Endothelial cell of umbilical vein (primary cell): ENCODE measurements around the gene SELENOO. TPM values are rescaled to one million over a fixed set of nuclear protein-coding genes. Genes with fewer than 3 reads are reported as not detected.

ENCODE experiments used
- BruUV-seq: library from RNA; stranded (reverse); fragments of 400-500 nt; replicated peaks from 2 replicates; lab custom pipeline; 2021; lab: Mats Ljungman, UMichigan
- CTCF ChIA-PET: fragments of 300-600, 350-600 bp; sonication (Branson Sonifier 250); formaldehyde crosslinking; loops from one replicate; lab custom pipeline; 2021; ENCODE audit warnings: antibody characterized with exemption, inconsistent platforms; lab: Charles Lee
- POLR2A ChIA-PET: fragments of 300-600, 350-600 bp; sonication (Branson Sonifier 250); formaldehyde crosslinking; loops from one replicate; lab custom pipeline; 2021; ENCODE audit warnings: antibody characterized with exemption, inconsistent platforms; lab: Charles Lee
- DNase-seq: peaks from one replicate; pipeline ENCODE4 v3.0.0-alpha.2; 2011; ENCODE audit warnings: low read depth, low spot score
- FAIRE-seq: peaks from 2 replicates; lab custom pipeline; 2011; peaks lifted over from hg19 to GRCh38; lab: Jason Lieb, UNC
- H2AFZ ChIP-seq: 2 replicates; pipeline ENCODE4 v1.6.0; 2012; ENCODE audit warnings: low read depth, low read length, control low read depth, inconsistent platforms
- H3K27ac ChIP-seq: 2 replicates; pipeline ENCODE4 v1.5.1; 2011; ENCODE audit warnings: low read depth, mild to moderate bottlenecking, control low read depth, low read length, moderate library complexity; ENCODE audit not compliant: insufficient read depth
- H3K27me3 ChIP-seq, 2 experiments: 2 replicates each; pipeline versions ENCODE4 v1.6.0 to v1.6.1; 2011; ENCODE audit warnings: low read length in 2 of 2, mixed read lengths in 1 of 2; ENCODE audit not compliant: control insufficient read depth in 2 of 2, insufficient read depth in 2 of 2
- H3K36me3 ChIP-seq, 2 experiments: 2 replicates in 1 of 2; 3 replicates in 1 of 2; pipeline ENCODE4 v1.5.1; 2011; ENCODE audit warnings: low read length in 2 of 2, mild to moderate bottlenecking in 1 of 2, moderate library complexity in 1 of 2; ENCODE audit not compliant: control insufficient read depth in 2 of 2, insufficient read depth in 2 of 2; ENCODE audit errors: extremely low read depth in 1 of 2
- H3K4me1 ChIP-seq: 3 replicates; pipeline ENCODE4 v1.5.1; 2011; ENCODE audit warnings: mild to moderate bottlenecking, low read length; ENCODE audit not compliant: control insufficient read depth, insufficient read depth; ENCODE audit errors: extremely low read depth
- H3K4me2 ChIP-seq: 2 replicates; pipeline ENCODE4 v1.6.1; 2011; ENCODE audit warnings: low read length, control low read depth, mixed read lengths; ENCODE audit not compliant: insufficient read depth
- H3K4me3 ChIP-seq, 3 experiments: fragments of 200-600 bp in 1 of 3; sonication (generic), shearing (Covaris generic) in 1 of 3; replicated peaks in 1 of 3; 2 replicates each; pipeline ENCODE4 v1.5.1; 2011 to 2016; ENCODE audit warnings: control low read depth in 3 of 3, low read length in 3 of 3, mild to moderate bottlenecking in 2 of 3, inconsistent platforms in 1 of 3, low read depth in 1 of 3, moderate library complexity in 1 of 3; ENCODE audit not compliant: insufficient read depth in 1 of 3
- H3K79me2 ChIP-seq: 2 replicates; pipeline ENCODE4 v1.6.0; 2012; ENCODE audit warnings: low read length, inconsistent platforms; ENCODE audit not compliant: control insufficient read depth, insufficient read depth
- H3K9ac ChIP-seq: replicated peaks from 2 replicates; pipeline ENCODE3; 2011; ENCODE audit warnings: low read length, control low read depth; ENCODE audit not compliant: insufficient read depth; ENCODE audit errors: extremely low read depth
- H3K9me1 ChIP-seq: replicated peaks from 3 replicates; pipeline ENCODE4 v1.6.0; 2011; ENCODE audit warnings: mild to moderate bottlenecking, low read length; ENCODE audit not compliant: control insufficient read depth, insufficient read depth; ENCODE audit errors: extremely low read depth
- H3K9me3 ChIP-seq: replicated peaks from 2 replicates; pipeline ENCODE4 v1.5.1; 2012; ENCODE audit warnings: low read length, inconsistent platforms; ENCODE audit not compliant: control insufficient read depth, insufficient read depth
- H4K20me1 ChIP-seq: replicated peaks from 2 replicates; pipeline ENCODE3; 2011; ENCODE audit warnings: mild to moderate bottlenecking, low read length; ENCODE audit not compliant: control insufficient read depth, insufficient read depth; ENCODE audit errors: extremely low read depth
- EZH2 ChIP-seq: IDR thresholded peaks from 2 replicates; pipeline ENCODE4 v1.6.1; 2012; ENCODE audit warnings: borderline replicate concordance, low read depth, mild to moderate bottlenecking, moderate library complexity, low read length, inconsistent platforms; ENCODE audit not compliant: severe bottlenecking
- FOS ChIP-seq: IDR thresholded peaks from 2 replicates; pipeline ENCODE4 v1.6.1; 2011; ENCODE audit warnings: mild to moderate bottlenecking, low read length, moderate library complexity, borderline replicate concordance; ENCODE audit not compliant: insufficient read depth
- GATA2 ChIP-seq: IDR thresholded peaks from 2 replicates; pipeline ENCODE4 v1.7.0; 2011; ENCODE audit warnings: low read depth, mild to moderate bottlenecking, moderate library complexity, mixed read lengths, low read length; ENCODE audit not compliant: insufficient read length, insufficient read depth
- JUN ChIP-seq: IDR thresholded peaks from 2 replicates; pipeline ENCODE4 v1.6.1; 2011; ENCODE audit warnings: borderline replicate concordance, low read depth; ENCODE audit not compliant: insufficient read length, insufficient read depth
- MYC ChIP-seq: IDR thresholded peaks from one replicate; pipeline ENCODE4 v1.6.1; 2011; ENCODE audit warnings: mild to moderate bottlenecking, low read depth, low read length
- POLR2A ChIP-seq: IDR thresholded peaks from 2 replicates; pipeline ENCODE4 v1.6.1; 2012; ENCODE audit warnings: low read depth, mild to moderate bottlenecking, control low read depth, low read length
- POLR2AphosphoS5 ChIP-seq: IDR thresholded peaks from 2 replicates; pipeline ENCODE4 v1.6.1; 2012; ENCODE audit warnings: low read depth, mild to moderate bottlenecking, control low read depth, low read length, moderate library complexity; ENCODE audit not compliant: insufficient read depth
- dilution Hi-C: fragments of 300-500 bp; cut with MboI; formaldehyde crosslinking; loops from one replicate; pipeline ENCODE4 v1.15.0; 2019; ENCODE audit warnings: low sequenced_read_pairs; ENCODE audit not compliant: extremely low pct_ligation_motif_present
- intact Hi-C: fragments of 100-400 bp; cut with micrococcal nuclease; formaldehyde crosslinking; loops from one replicate; pipeline ENCODE4 v1.10.0; 2022
- polyA plus RNA-seq, 4 experiments: library from polyadenylated mRNA; depleted of rRNA in 3 of 4; stranded (reverse) in 3 of 4; unstranded in 1 of 4; fragments of >200 nt; gene quantifications; 2 replicates each; pipeline versions ENCODE4 v1.2.1 to v1.2.3, GENCODE V29; 2011 to 2012; ENCODE audit warnings: missing spikeins in 1 of 4
- total RNA-seq: library from RNA; stranded (reverse); gene quantifications from 2 replicates; pipeline ENCODE4 v1.2.3, GENCODE V29; 2021
- TF ChIP-seq, protein P1 (sequence below): IDR thresholded peaks from 2 replicates; pipeline ENCODE4 v1.6.1; 2011; ENCODE audit not compliant: insufficient read depth, insufficient read length
- TF ChIP-seq, protein P2 (sequence below), 2 donors: IDR thresholded peaks; 1 replicate in 1 of 2; 2 replicates in 1 of 2; pipeline ENCODE4 v1.5.1; 2011; ENCODE audit warnings: low read length in 2 of 2, mild to moderate bottlenecking in 2 of 2, moderate library complexity in 2 of 2, control low read depth in 1 of 2, inconsistent platforms in 1 of 2, low read depth in 1 of 2; ENCODE audit not compliant: insufficient read depth in 1 of 2; ENCODE audit errors: extremely low read depth in 1 of 2

SELENOO gene
- total and polyA plus RNA-seq, 2 donors (not counting 3 experiments of a cell fraction or from before 2014, with no cell fraction given) = 24.1 to 37.5 TPM

DNA sequence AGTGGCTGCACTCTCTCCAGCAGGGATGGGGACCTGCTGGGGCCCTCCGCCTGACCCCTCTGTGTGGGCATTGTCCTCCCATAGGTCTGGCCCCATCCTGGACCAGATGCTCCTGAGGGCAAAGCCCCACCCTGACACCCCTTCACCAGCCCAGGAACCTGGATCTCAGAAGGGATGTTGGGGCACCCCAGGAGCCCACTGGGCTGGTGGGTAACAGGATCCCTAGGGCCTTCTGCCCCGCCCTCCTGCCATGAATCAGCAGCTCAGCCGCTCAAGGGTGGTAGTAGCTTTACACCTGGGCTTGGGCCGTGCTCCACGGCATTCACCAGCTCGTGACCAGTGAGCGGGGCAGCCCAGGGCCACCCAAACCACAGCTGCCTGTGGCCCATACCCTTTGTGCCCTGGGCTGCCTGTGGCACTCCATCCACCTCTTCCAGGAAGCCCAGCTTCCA, 61.7 kb downstream of the SELENOO start:
- Histone ChIP-seq H3K9ac (no peak overlapping the region), H2AFZ (no peak overlapping the region), H3K27me3 (no peaks in the 10 kb centered on the region), H3K4me3 (no peak overlapping the region), H3K36me3 (peaks cover 0 to 9% of the 10 kb centered on the region in 2 experiments), H3K4me1 (peaks cover 11% of the 10 kb centered on the region), H3K79me2 (peaks cover 22% of the 10 kb centered on the region), H3K4me2 (no peak overlapping the region), H4K20me1 (no peaks in the 10 kb centered on the region), H3K27ac (no peak overlapping the region), H3K9me1 (no peaks in the 10 kb centered on the region), H3K9me3 (no peaks in the 10 kb centered on the region)
- intact Hi-C loops = no loop called here
- ChIA-PET POLR2A (no interaction called here), CTCF (interaction anchor here (0.9 to 4.9 kb wide), 5 partner anchors 11 to 263 kb away, joined by 3 to 41 read pairs (median 3); partner anchors contain the start of genes HDAC10 and SCO2)
- no peak for FAIRE-seq
- dilution Hi-C loops = no loop called here
- BruUV-seq = no TSS peak
- TF ChIP-seq, protein P1, sequence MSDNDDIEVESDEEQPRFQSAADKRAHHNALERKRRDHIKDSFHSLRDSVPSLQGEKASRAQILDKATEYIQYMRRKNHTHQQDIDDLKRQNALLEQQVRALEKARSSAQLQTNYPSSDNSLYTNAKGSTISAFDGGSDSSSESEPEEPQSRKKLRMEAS = no peak
- TF ChIP-seq, protein P2, sequence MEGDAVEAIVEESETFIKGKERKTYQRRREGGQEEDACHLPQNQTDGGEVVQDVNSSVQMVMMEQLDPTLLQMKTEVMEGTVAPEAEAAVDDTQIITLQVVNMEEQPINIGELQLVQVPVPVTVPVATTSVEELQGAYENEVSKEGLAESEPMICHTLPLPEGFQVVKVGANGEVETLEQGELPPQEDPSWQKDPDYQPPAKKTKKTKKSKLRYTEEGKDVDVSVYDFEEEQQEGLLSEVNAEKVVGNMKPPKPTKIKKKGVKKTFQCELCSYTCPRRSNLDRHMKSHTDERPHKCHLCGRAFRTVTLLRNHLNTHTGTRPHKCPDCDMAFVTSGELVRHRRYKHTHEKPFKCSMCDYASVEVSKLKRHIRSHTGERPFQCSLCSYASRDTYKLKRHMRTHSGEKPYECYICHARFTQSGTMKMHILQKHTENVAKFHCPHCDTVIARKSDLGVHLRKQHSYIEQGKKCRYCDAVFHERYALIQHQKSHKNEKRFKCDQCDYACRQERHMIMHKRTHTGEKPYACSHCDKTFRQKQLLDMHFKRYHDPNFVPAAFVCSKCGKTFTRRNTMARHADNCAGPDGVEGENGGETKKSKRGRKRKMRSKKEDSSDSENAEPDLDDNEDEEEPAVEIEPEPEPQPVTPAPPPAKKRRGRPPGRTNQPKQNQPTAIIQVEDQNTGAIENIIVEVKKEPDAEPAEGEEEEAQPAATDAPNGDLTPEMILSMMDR (IDR thresholded peaks at IDR 0.05; ENCODE audit: extremely low read depth in 1 of 2, insufficient read depth in 1 of 2, low read depth in 1 of 2, low read length in 2 of 2) = no peak
- TF ChIP-seq POLR2AphosphoS5 (no peak), MYC (no peak), FOS (no peak), EZH2 (no peak), POLR2A (no peak), JUN (no peak), GATA2 (no peak)
- no peak for DNase-seq
